ENCODE results near the gene MEGF10.
"Not testable (repeated sequence)": the region's sequence is repeated elsewhere in the genome, so short reads cannot be mapped to it uniquely, and the experiment has no call there.

Gene MEGF10

DNA sequence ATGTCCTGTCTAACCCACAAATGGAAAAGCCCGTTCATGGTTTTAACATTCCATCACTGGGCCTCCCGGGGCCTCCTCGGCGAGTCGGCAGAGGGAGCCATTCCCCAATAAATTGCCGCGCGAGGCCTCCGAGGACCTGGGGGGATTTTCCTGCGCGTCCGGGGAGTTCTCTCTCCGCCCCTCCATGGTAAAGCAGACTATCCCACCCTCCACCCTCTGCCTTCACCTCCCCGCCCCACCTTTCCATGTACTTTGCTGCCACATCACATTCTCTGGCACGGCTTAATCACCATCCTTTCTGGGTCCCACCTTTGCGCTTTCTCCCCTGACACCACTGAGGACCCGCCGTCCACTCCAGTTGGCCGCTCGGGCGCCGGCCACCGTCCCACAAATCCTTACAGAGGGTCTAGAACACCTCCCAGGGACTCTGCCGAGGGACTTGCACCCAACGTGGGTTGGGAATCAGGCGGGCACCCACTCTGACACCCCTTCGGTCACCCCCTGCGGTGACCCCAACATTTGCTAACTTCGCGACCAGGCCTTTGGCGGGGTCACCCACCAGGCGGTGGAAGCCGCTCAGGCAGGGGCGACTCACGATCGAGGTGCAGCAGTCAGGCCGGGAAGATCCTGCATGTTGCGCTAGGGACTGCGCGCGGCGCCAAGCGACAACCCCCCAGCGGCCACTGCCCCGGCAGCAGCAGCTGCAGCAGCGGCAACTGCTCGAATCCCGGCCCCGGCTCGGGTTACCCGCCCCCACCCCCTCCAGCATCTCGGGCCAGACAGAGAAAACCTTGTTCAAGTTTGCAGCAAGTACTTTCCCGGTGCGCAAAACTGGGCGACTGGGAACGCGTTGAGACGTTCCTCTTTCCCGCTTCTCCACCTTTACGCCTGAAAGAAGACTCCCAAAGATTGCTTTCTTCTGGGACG lies at the start of gene MEGF10:
Gene MEGF10 (plus strand): TSS at position 778 of the 927 bp plus-strand sequence. CDS start 40,513 bp downstream, outside the sequence.
- no peak for FAIRE-seq

DNA sequence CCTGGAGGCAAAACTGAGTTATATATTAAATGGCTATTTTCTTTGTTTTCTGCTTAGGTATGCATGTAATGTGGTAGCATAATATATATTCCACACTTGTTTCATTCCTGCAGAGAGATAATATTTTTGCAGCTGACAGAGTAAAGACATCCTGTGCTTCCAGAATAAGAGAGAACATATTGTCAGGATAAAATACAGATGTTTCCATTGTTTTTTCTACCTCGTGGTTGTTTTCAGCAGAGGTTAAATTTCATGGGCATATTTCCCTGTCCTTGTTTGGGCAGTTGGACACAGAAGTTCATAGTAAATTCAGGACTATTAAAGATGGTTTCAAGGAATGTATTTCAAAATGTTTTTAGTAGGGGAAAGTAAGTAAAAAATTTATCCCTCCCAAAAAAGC lies 47.6 kb upstream of the MEGF10 start:
- FAIRE-seq, result no peak

DNA sequence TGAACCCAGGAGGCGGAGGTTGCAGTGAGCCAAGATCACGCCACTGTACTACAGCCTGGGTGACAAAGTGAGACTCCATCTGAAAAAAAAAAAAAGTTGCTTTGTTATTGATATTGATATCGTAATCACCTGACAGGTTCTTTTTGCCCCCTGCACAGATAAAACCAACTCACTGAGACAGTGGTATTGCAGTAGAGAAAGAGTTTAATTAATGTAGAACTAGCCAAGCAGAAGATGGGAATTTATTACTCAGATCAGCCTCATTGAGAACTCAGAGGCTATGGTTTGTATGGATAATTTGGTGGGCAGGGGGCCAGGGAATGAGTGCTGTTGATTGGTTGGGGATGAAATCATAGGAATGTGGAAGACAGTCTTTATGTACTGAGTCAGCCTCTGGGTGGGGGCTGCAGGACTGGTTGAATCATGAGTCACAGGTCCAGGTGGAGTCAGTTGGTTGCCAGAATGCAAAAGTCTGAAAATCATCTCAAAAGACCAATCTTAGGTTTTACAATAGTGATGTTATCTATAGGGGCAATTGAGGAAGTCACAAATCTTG lies 35.8 kb upstream of the MEGF10 start:
- FAIRE-seq, result no peak

DNA sequence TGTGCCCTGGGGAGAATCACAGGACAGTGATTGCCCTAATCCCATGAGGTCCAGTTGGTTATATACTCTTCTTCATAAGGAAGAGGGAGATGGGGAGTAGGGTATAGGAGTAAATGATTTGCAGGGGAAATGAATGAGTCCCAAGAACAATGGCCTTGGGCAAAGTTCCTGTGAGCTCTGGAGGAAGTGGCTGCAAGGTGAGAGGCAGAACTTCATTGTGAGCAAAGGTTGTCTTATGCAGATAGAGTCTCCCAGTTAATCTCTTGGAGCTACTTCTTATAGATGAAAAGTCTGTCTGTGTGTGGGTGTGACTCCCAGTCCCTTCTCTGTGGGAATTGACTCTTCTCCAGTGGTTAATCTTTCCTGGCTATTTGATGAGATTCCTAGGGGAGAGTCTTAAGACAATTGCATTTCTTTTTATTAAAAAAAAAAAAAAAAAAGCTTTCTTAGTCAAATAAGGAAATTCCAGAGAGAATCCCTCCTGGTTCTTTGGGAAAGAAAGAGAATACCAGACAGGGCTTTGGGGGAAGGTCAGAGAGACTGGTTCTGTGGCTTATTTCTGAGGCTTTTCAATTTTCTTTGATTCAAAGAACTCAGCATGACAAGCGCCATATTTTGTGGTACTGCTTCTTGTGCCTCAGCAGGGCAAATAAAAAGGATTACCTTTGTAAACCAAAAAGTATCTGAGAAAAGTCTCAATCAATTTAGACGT lies 33.6 kb upstream of the MEGF10 start:
- no peak for FAIRE-seq

DNA sequence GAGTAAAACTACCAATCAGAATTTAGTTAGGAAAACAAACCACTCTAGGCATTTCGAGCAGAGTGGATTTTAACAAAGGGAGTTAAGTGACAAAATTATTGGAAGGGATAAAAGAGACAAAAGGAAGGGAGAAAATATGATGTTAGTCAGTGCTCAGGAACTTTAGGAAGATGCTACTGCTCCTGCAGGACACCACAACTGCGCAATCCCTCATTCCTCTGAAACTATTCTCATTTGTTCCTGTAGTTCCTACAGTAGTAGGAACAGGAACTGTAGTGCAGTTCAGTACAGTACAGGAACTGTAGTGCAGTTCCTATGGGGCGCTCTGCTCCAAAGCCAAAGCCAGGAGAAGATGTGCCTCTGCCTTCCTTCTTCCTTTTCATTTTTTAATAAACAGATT lies 29.9 kb upstream of the MEGF10 start:
- FAIRE-seq, result no peak

DNA sequence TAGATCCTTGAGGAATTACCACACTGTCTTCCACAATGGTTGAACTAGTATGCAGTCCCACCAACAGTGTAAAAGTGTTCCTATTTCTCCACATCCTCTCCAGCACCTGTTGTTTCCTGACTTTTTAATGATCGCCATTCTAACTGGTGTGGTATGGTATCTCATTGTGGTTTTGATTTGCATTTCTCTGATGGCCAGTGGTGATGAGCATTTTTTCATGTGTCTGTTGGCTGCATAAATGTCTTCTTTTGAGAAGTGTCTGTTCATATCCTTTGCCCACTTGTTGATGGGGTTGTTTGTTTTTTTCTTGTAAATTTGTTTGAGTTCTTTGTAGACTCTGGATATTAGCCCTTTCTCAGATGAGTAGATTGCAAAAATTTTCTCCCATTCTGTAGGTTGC lies 25.1 kb upstream of the MEGF10 start:
- not testable (repeated sequence) for FAIRE-seq

DNA sequence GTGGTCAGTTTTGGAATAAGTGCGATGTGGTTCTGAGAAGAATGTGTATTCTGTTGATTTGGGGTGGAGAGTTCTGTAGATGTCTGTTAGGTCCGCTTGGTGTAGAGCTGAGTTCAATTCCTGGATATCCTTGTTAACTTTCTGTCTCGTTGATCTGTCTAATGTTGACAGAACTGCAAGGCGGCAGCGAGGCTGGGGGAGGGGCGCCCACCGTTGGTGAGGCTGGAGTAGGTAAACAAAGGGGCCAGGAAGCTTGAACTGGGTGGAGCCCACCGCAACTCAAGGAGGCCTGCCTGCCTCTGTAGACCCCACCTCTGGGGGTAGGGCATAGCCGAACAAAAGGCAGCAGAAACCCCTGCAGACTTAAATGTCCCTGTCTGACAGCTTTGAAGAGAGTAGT lies 22.3 kb upstream of the MEGF10 start:
- FAIRE-seq, result not testable (repeated sequence)

DNA sequence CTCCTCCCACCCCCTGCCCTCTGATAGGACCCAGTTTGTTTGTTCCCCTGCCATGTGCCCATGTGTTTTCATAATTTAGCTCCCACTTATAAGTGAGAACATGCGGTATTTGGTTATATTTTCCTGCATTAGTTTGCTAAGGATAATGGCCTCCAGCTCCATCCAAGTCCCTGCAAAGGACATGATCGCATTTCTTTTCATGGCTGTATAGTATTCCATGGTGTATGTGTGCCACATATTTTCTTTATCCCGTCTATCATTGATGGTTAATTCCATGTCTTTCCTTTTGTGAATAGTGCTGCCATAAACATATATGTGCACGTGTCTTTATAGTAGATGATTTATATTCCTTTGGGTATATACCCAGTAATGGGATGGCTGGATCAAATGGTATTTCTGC lies 19.9 kb upstream of the MEGF10 start:
- not testable (repeated sequence) for FAIRE-seq

DNA sequence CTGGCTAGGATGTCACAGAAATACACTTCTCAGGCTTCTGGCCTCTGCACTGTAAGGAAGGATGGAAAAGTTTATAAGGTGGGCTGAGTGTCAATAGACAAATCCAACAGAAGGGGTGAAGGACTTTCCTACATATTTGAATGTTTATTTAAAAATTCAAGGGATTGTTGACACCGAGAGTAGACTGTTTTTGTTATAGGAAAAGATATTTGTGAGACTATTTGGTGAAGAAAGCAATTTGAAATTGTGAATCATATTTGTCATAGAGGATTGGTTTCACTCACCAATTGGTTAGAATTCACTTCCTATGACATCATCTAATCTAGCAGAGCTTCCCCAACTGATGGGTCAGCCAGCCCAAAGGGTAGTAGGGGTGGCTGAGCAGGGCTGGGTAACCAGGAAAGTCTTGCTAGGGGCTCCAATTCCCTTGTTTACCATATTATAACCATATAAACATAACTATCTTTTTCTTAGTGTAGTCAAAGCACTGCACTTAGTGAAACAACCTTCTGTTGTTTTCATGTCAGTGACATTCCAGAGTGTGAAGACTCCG lies 14.9 kb upstream of the MEGF10 start:
- no peak for FAIRE-seq

DNA sequence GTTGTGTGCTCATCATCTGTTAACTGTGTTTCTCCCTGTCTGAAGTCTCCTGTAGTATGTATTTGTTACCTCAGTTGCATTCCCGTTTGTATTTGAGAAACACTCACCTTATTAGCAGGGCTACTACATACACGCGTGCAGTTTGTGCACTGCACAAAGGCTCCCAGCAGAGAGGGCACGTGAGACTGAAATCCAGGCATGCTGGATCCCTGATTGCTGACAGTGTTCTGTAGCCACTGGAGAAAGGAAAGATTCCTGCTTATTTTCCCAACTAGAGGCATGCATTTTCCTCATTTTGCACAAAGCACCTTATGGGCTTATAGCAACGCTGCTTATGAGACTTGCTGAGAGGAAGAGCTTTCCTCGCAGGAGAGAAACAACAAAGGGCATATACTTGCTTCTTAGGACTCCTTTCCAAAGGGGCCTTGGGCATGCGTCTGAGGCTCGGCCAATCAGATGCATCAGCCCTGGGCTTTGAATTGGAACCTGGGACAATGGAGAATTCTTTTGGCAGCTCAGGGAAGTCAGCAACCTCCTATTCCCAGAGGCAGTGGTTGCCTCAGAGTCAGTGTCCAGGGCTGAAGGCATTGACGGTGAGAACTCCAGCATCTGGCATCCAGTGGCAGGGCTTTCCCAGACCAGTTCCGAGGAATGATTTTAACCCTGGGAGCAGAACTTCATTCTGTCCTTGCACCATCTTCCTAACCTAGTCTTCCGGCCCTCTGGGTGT lies 9.9 kb upstream of the MEGF10 start:
- no peak for FAIRE-seq

DNA sequence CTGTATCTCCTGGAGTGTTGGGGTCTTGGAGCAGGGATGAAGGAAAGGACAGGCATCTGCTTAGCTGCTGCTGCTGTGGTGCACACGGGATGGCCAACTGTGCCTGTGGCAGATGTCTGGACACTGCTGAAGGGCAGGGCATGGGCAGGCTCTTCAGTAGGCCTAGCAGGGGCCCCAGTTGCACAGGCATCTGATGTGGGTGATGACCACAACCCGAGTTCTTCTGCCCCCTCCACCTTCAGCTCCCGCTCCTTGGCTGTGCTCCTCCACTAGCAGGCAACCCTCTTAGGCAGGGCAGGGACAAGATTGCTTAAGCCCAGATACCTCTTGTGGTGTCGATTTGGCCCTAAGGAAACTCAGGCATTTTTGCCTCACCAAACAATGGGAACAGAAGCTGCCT lies 9.0 kb upstream of the MEGF10 start:
- no peak for FAIRE-seq

DNA sequence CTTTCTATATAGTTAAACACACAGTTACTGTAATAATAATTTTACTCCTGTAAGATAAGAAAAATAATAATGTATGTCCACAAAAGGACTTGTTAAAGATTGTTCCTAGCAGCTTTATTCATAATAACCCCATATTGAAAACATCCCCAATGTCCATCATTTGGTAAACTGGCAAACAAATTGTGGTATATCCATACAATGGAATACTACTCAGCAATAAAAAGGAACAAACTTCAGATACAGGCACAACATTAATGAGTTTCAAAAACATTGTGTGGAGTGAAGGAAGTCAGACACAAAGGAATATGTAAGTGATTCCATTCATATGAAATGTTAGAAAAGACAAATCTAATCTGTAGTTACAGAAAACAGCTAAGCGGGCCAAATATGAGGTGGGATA lies 1.9 kb upstream of the MEGF10 start:
- FAIRE-seq, result no peak

DNA sequence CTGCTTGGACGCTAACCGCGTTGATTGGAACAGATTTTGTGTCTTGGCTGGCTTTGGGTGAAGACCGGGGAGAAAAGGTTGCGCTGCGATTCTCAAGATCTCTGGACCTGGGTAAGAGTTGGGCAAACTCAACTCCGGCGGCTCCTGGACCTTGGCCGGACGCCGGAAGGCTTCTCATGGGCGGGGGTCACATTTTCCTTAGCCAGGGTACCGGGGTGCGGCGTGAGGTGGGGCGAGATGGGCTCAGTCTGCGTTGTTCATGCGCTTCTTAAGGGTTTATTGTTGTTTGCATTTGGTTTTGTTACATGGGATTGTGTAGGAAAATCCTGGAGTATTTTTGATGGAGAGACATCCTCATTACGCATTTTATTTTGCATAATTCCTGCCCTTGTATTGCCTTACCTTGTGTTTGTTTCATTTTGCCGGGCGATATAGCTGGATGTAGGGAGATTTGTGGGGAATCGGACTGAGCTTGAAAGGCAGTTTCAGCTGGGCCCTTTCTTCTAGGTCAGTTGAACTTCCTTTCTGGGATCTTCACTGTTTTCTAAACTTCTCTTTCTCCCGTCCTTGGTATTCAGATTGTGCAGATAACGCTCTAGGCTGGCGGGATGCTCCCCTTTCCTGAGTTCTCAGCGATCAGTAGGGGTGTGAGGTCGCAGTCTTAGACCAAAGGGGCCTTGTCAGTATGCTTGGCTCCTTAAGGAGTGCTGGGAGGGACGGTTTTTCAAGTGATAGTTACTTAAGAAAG lies 524 bp downstream of the MEGF10 start:
- no peak for FAIRE-seq

DNA sequence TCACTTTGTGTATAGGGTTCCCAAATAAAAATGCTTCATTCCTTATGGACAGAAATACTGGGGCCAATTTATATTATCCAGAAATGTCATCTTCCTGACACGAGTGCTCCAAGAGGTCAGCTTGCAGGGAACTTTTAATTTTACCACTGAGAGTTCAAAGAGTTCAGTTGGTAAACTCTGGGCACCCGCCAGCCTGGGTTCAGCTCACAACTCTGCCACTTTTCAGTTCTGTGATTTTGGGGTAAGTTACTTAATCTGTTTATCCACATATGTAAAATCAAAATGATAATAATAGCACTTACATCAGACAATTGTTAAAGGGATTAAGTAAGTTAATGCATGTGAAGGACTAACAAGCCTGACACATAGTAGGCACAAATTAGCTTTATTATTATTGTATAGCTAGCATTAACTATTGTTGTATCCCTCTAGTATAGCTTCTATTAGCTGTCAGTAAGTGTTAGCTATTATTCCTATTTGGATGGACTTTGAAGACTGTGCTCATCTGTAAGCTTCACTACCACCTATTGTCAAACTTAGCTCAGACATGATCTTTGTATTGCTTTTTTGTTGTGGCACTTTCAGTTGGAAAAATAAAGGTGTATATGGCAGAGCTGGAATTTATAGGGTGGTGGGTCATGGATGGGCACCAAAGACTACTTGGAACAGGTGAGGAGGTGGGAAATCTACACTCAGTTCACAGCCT lies 1.6 kb downstream of the MEGF10 start:
- FAIRE-seq, result no peak

DNA sequence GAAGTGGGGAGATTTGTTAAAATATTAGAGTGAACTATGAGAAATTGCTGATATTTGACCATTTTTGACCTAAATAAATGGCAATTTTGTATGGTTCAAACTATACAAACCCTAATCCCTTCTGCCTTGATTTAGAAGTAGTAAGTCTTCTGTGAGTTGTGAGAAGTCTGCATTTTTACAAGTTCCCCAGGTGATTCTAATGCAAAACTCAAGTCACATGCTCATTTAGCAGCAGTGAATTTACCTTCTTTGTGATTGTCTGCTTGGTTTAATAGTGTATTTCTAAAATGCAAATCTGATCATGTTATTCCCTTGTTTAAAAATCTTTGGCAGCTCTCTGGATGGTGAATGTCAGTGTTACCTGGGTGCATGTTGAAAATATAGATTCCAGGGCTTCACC lies 2.8 kb downstream of the MEGF10 start:
- no peak for FAIRE-seq

DNA sequence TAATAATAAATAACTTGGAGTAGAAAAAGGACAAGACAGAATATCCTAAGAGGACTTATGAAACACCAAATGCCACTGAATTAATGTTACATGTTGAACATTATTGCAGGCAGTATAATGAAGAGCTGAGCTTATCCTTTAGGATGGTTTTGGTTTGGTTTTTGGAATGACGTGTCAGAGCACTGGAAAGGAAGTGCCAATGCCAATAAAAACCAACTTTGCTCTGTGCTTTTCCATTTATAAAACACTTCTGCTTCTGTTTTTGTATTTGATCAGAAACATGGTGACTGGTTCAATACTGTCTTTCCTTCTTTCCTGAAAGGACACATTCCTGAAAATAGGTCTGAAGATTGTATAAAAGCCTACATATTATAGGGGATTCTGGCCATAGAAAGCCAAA lies 4.2 kb downstream of the MEGF10 start:
- FAIRE-seq, result no peak

DNA sequence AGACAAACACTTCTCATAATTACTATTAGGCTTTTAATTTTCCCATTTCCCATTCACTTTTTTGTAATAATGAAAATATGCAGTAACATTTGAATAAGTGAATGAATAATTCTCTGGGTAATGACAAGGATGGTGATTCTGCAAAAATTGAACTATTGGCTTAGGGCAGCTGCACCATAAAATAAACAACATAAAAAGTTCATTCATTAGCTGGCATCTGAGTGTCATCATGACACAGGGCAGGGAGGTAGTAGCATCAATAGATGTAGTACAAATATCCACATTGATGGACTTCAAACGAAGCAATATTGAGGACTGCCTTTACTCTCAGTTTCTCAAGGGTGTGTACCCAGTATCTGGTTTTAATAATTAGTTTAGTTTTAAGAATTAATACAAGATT lies 4.9 kb downstream of the MEGF10 start:
- no peak for FAIRE-seq

DNA sequence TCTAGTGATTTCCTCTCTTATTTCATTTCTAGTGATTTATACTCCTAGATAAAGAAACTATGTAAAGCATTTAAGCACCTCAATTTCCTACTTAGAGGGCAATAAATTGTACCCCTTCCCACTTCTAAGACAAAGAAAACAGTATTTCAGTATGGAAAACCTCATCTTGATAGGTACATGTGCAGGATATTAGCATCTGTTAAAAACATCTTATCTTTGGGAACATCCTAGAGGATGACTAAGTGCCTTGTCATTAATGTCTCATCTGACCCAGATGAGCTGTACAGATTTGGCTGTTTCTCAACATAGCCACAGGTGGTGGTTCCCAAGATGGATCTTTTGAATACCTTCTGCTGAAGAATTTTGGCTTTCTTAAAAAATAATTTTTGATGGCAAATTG lies 5.7 kb downstream of the MEGF10 start:
- no peak for FAIRE-seq

DNA sequence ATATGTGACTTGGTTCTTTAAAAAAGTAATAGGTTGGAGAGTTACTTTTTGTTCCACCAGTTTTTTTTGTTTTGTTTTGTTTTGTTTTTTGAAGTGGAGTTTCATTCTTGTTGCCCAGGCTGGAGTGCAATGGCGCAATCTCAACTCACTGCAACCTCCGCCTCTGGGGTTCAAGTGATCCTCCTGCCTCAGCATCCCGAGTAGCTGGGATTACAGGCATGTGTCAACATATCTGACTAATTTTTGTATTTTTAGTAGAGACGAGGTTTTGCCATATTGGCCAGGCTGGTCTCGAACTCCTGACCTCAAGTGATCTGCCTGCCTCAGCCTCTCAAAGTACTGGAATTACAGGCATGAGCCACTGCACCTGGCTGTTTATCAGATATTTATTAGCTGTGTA lies 6.3 kb downstream of the MEGF10 start:
- FAIRE-seq, result not testable (repeated sequence)

DNA sequence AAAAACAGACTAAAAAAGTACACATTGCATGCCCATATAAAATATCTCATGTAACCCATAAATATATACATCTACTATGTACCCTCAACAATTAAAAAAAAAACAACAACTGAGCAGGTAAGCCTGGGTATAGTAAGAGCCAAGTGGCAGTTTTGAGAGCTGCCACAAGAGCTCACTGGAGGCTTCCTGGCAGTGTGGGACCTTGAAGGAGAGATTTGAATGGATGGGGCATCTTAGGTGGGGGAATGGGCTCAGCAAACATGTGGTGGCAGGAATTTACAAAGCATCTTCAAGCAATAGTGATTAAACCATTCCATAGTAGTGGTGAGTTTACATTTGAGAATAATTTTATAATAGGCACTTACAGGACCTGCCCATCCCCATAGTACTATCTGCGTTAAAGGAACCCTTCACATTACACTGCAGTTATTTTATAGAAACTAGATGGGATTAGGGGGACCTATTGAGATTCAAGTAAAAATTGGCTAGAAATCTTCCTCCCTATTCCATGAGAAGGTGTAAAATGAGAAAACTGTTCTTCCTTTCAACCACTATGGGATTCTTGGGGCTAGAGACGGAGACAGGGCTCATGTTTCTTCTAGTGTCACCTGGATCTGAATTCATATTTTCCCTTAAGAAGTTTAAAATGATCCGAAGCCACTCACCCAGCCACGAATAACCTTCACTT lies 6.9 kb downstream of the MEGF10 start:
- no peak for FAIRE-seq

DNA sequence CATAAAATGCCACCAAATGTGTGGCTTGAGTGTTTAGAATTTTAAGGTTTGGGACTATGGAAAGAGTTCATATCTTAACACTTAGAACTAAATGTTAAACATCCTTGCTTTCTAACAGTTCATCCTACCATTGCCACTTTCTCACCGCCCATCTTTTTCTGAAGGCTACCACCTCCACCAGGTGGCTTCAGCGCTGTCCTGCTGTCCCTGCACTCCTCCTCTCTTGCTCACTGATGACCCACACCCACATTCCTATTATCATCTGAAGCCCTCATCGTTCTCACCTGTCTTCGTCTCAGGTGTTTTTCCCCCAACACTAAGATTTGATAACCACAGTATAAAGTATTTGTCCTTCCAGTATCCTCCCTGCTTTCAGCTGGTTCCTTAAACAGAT lies 7.4 kb downstream of the MEGF10 start:
- FAIRE-seq, result no peak
